HG03378 (cell line): ENCODE results near the gene ACAN.

Experiments used
- ATAC-seq: cut with Tn5 transposase; IDR thresholded peaks from one replicate; pipeline ENCODE4 v1.9.1; 2021; ENCODE audit warnings: mild to moderate bottlenecking, moderate library complexity; ENCODE audit not compliant: unreplicated experiment

The ACAN gene

GRCh38 chr15:88841236-88841635 lies 38.0 kb downstream of the ACAN start:
- ATAC-seq, result no peak

- no peak for ATAC-seq
Observed at GRCh38 chr15:88842156-88842555, 38.9 kb downstream of the ACAN start.

DNA sequence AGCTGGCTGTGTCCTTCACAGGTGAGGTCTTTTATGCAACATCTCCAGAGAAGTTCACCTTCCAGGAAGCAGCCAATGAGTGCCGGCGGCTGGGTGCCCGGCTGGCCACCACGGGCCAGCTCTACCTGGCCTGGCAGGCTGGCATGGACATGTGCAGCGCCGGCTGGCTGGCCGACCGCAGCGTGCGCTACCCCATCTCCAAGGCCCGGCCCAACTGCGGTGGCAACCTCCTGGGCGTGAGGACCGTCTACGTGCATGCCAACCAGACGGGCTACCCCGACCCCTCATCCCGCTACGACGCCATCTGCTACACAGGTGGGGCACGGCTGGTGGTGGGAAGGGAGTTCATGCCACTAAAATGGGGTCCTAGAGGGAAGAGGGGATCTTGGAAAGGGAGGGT lies 40.1 kb downstream of the ACAN start:
- no peak for ATAC-seq

DNA sequence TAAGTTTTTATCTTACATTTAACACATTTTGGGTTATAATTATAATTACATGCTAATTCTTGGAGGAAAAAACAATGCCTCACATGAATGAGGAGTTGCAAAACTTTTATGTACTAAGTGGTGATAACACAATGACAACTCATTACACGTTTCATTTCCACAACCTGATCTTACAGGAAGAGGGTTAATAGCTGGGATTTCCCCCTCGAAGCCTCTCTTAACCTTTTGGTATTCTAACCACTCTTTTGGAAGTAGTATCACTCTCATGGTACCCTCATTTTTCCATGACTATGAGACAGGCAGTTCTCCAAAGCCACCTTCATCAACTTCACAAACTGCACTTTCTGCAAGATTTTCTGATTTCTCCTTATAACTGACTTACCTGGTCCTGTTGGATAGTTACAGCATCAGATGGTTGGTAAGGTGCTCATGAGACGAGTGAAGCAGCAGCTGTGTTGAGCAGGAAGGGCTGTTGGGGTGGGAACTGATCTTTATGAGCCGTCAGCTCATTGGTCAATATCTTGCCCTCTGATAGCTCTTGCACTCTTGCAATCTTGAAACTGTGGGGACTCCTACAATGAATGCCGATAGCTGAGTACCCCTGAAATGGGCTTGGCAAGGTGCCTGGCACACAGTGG lies 41.6 kb downstream of the ACAN start:
- ATAC-seq, result no peak

GRCh38 chr15:88845616-88846015 lies 42.4 kb downstream of the ACAN start:
- ATAC-seq, result no peak

DNA sequence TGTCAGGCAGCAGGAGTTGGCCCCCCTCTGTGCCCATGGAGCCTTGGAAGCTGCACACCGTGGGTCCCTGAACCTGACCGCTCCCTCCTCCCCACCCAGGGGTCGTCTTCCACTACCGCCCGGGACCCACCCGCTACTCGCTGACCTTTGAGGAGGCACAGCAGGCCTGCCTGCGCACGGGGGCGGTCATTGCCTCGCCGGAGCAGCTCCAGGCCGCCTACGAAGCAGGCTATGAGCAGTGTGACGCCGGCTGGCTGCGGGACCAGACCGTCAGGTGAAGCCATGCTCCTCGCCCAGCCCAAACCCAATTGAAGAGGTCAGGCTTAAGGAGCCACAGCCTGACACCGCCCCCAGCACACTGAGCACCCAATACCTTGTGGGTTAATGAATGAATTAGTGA lies 43.9 kb downstream of the ACAN start:
- ATAC-seq, result no peak

DNA sequence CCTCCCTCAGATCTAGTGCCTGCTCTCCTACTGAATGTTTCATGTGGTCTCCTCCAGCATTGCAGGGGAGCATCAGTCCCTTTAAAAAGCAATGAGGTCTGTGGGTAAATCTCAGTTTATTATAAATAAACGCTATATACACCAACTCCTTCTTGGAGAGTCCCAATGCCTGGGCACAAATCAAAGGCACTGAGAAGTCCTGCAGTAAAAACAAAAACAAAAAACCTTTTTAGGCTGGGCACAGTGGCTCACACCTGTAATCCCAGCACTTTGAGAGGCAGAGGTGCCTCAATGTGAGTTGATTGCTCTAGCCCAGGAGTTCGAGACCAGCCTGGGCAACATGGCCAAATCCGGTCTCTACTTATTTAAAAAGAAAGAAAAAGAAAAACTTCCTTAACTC lies 45.0 kb downstream of the ACAN start:
- no peak for ATAC-seq

- ATAC-seq, result no peak
Observed at GRCh38 chr15:88849376-88850072, 46.3 kb downstream of the ACAN start.

- ATAC-seq, result no peak
Observed at GRCh38 chr15:88852476-88852875, 49.2 kb downstream of the ACAN start.

GRCh38 chr15:88858934-88859333 lies 55.7 kb downstream of the ACAN start:
- no peak for ATAC-seq

GRCh38 chr15:88859550-88859949 lies 56.3 kb downstream of the ACAN start:
- no peak for ATAC-seq

- ATAC-seq, result no peak
Observed at GRCh38 chr15:88860212-88860611, 57.0 kb downstream of the ACAN start.

- no peak for ATAC-seq
Observed at GRCh38 chr15:88863412-88863811, 60.2 kb downstream of the ACAN start.

DNA sequence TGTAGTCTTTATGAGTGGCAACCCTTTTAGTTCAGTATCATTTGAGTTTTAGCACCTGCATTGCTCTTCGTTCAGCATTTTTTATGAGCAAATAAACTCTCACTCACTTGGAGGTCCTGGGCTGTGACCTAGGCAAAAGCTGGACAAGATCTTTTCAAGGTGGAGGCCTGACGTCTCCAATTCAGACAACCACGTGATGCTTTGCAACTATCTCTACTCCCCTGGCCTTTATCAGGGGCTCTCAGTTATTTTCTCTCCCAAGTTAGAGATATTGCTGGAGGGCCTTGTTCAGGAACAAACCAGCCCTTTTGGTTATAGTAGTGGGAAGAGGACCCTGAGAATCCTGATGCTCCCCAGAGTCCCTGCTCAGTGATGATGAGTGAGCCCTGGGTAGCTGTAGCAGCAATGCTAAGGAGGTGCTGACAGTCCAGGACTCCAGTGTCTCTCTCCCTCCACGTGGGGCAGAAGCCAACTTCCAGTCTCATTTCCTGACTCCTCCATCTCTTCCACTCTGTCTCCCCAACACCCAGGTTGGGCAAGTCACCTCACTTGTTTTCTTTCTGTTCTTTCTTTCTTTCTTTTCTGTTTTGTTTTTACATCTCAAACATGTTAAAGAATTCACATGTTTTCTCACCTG lies 61.7 kb downstream of the ACAN start:
- no peak for ATAC-seq

- no peak for ATAC-seq
Observed at GRCh38 chr15:88865498-88866099, 62.4 kb downstream of the ACAN start.

DNA sequence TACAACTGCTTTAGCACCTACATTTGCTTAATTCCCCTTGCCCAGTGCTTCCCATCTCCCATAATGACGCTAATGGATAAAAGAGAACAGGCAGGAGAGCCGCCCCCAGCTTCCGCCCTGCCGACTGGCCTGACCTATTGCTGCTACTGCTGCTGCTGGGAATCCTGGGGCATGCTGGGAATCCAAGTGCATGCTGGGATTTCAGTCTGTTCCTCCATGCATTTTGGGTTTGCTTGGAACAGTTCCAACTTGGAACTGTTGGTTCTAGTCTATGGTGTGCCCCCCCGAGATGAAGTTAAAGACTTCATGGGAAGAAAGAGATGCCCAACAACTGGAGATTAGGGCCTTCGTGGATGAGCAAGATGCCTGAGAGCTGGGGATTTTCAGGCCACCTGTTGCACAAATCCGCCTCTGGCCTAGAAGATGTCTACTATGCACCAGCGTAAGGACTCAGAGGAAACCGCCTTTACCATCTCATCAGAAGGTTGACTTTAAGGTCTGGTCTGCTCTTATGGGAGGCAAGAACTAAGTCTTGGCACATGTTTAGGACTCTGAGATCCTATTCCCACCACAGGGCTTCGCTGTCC lies 63.2 kb downstream of the ACAN start:
- no peak for ATAC-seq

DNA sequence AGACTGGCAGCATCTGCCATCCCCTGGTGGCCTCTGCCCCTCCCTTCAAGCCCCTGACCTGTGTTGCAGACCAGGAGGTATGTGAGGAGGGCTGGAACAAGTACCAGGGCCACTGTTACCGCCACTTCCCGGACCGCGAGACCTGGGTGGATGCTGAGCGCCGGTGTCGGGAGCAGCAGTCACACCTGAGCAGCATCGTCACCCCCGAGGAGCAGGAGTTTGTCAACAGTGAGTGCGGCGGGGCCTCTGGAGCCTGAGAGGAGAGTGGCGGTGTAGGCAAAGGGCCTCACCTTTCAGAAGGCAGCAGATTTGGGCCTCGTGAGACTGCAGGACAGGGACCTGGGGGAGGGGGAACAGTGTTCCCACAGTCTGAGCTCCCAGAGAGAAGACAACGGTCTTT lies 68.1 kb downstream of the ACAN start:
- no peak for ATAC-seq

DNA sequence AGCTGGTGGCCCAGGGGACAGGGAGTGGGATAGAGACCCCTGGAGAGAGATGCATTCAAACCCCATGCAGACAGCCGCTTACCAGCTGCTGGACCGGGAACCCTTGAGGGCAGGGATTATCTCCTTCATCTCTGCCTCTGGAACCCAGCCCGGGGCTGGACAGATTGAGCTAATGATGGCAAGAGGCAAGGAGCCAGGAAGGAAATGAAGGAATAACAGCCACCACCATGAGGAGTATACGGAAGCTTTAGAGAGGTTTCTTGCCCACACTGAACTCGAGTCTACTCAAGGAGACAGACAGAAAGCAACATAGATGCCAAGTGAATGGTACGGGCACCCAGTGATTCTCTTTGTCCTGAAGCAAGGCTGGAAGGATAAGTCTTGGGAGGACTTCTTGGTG lies 68.9 kb downstream of the ACAN start:
- ATAC-seq, result no peak

DNA sequence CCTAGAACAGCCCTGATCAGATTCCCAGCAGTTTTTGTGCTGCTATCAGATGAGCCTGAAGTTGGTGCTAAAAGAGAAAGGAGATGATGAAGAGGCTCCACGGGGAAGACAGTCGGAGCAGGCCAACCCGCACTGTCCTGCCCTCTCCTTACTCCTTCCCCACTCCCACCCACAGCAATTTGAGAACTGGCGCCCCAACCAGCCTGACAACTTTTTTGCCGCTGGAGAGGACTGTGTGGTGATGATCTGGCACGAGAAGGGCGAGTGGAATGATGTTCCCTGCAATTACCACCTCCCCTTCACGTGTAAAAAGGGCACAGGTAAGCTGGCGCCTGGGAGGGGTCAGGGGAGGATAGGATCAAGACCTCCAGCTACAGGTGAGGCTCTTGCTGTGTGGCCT lies 69.5 kb downstream of the ACAN start:
- no peak for ATAC-seq

DNA sequence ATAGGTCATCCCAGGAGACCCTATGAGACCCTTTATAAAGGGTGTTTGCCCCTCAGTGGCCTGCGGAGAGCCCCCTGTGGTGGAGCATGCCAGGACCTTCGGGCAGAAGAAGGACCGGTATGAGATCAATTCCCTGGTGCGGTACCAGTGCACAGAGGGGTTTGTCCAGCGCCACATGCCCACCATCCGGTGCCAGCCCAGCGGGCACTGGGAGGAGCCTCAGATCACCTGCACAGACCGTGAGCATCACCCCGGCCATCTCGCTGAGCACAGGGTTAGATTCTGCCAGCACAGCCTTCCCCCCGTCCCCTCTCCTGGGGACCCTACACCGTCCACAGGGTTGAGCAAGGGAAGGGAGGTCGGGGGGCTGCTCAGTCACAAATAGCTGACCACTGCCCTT lies 70.5 kb downstream of the ACAN start:
- no peak for ATAC-seq

- no peak for ATAC-seq
Observed at GRCh38 chr15:88874275-88874674, 71.0 kb downstream of the ACAN start.

DNA sequence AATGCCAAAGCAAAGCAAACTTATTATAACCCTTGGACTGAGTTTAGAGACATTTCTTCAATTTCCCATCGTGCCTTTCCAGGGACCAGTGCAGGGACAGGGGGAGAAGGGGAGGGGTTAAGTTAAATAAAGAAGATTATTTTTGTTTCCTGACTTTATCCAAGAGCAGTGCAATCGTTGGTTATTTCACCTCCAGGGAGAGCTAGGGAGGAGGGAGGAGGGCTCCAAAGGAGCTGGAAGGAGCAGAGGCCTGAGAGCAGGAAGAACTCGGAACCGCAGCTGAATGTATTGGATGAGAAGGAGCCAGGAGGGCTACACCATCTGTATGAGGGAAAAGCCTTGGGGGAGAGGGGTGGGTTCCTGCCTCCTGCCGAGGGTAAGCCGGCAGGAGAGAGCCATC lies 71.4 kb downstream of the ACAN start:
- ATAC-seq, result no peak
